H1 (cell line): ENCODE results near the gene SOX8. TPM values are rescaled to one million over a fixed set of nuclear protein-coding genes. Genes with fewer than 3 reads are reported as not detected.

Experiments used
- CTCF ChIA-PET: fragments of 300-600 bp; sonication (Branson Sonifier 250); formaldehyde crosslinking; loops from one replicate; lab custom pipeline; 2021; ENCODE audit not compliant: partially characterized antibody; lab: Charles Lee
- POLR2A ChIA-PET: fragments of 300-600 bp; sonication (Branson Sonifier 250); formaldehyde crosslinking; loops from one replicate; lab custom pipeline; 2021; ENCODE audit warnings: inconsistent platforms; ENCODE audit not compliant: partially characterized antibody; lab: Charles Lee
- DNase-seq, 2 experiments: peaks; one replicate each; pipeline versions ENCODE4 v3.0.0 to v3.0.0-alpha.2; 2010 to 2022; ENCODE audit warnings: low spot score in 2 of 2, low read depth in 1 of 2, mixed read lengths in 1 of 2
- FAIRE-seq: peaks from 2 replicates; lab custom pipeline; 2011; peaks lifted over from hg19 to GRCh38; lab: Jason Lieb, UNC
- H2AFZ ChIP-seq: 2 replicates; pipeline ENCODE4 v1.8.1; 2012; ENCODE audit warnings: low read length, inconsistent platforms
- H2AK5ac ChIP-seq: 2 replicates; pipeline ENCODE4 v1.6.1; 2013; ENCODE audit warnings: low read depth, low read length
- H2BK120ac ChIP-seq: replicated peaks from 2 replicates; pipeline ENCODE3; 2013; ENCODE audit warnings: low read depth, low read length, inconsistent platforms
- H2BK12ac ChIP-seq: 2 replicates; pipeline ENCODE4 v1.6.1; 2013; ENCODE audit warnings: low read depth, low read length
- H2BK15ac ChIP-seq: 2 replicates; pipeline ENCODE4 v1.6.1; 2013; ENCODE audit warnings: low read length
- H2BK20ac ChIP-seq: 2 replicates; pipeline ENCODE4 v1.6.1; 2013; ENCODE audit warnings: low read length
- H2BK5ac ChIP-seq: 2 replicates; pipeline ENCODE4 v1.6.1; 2013; ENCODE audit warnings: low read depth, low read length
- H3K14ac ChIP-seq: 2 replicates; pipeline ENCODE4 v1.6.1; 2013; ENCODE audit warnings: inconsistent platforms; ENCODE audit not compliant: insufficient read length
- H3K18ac ChIP-seq: 2 replicates; pipeline ENCODE4 v1.6.1; 2013; ENCODE audit warnings: low read length; ENCODE audit errors: extremely low read depth
- H3K23ac ChIP-seq: 2 replicates; pipeline ENCODE4 v1.6.1; 2013; ENCODE audit warnings: inconsistent platforms; ENCODE audit not compliant: insufficient read length
- H3K23me2 ChIP-seq: 2 replicates; pipeline ENCODE4 v1.6.1; 2013; ENCODE audit warnings: low read depth, low read length
- H3K27ac ChIP-seq: 2 replicates; pipeline ENCODE4 v1.6.1; 2011; ENCODE audit warnings: low read depth, low read length, inconsistent platforms
- H3K27me3 ChIP-seq, 4 experiments: replicated peaks in 1 of 4; 1 replicate in 1 of 4; 2 replicates in 3 of 4; pipeline versions ENCODE4 v1.6.1 to v1.8.1; 2011 to 2013; ENCODE audit warnings: low read length in 3 of 4, mild to moderate bottlenecking in 3 of 4, inconsistent platforms in 2 of 4, mixed read lengths in 2 of 4, moderate library complexity in 1 of 4; ENCODE audit not compliant: control insufficient read depth in 3 of 4, insufficient read depth in 3 of 4; ENCODE audit errors: extremely low read depth in 1 of 4
- H3K36me3 ChIP-seq, 4 experiments: 2 replicates each; pipeline versions ENCODE4 v1.6.1 to v1.8.1; 2011 to 2013; ENCODE audit warnings: mild to moderate bottlenecking in 4 of 4, low read length in 3 of 4, moderate library complexity in 2 of 4, control low read depth in 1 of 4, inconsistent platforms in 1 of 4; ENCODE audit not compliant: insufficient read depth in 4 of 4, control insufficient read depth in 2 of 4
- H3K4ac ChIP-seq: replicated peaks from 2 replicates; pipeline ENCODE3; 2013; ENCODE audit warnings: low read length, low read depth, mixed read lengths, inconsistent platforms; ENCODE audit not compliant: insufficient read length
- H3K4me1 ChIP-seq, 4 experiments: replicated peaks in 1 of 4; 1 replicate in 1 of 4; 2 replicates in 3 of 4; pipeline versions ENCODE4 v1.6.1 to v1.8.1; 2011 to 2013; ENCODE audit warnings: low read length in 3 of 4, inconsistent platforms in 2 of 4, mixed read lengths in 1 of 4; ENCODE audit not compliant: insufficient read depth in 4 of 4, control insufficient read depth in 3 of 4
- H3K4me2 ChIP-seq, 2 experiments: 2 replicates each; pipeline versions ENCODE4 v1.6.1 to v1.8.1; 2011 to 2013; ENCODE audit warnings: low read depth in 2 of 2, low read length in 2 of 2, control low read depth in 1 of 2, inconsistent platforms in 1 of 2, mild to moderate bottlenecking in 1 of 2; ENCODE audit not compliant: insufficient read depth in 1 of 2
- H3K4me3 ChIP-seq, 4 experiments: fragments of 200-600, 300-600 bp in 1 of 4; sonication (generic), shearing (Covaris generic), sonication (Bioruptor Twin) in 1 of 4; 2 replicates each; pipeline versions ENCODE4 v1.5.1 to v1.8.1; 2011 to 2016; ENCODE audit warnings: low read length in 4 of 4, low read depth in 3 of 4, control low read depth in 2 of 4, inconsistent platforms in 2 of 4, mild to moderate bottlenecking in 2 of 4, mixed read lengths in 1 of 4, moderate library complexity in 1 of 4; ENCODE audit not compliant: insufficient read depth in 2 of 4; ENCODE audit errors: extremely low read depth in 1 of 4
- H3K56ac ChIP-seq: replicated peaks from 2 replicates; pipeline ENCODE3; 2013; ENCODE audit warnings: low read depth, mild to moderate bottlenecking, mixed read lengths, low read length, inconsistent platforms; ENCODE audit not compliant: insufficient read length
- H3K79me1 ChIP-seq: 2 replicates; pipeline ENCODE4 v1.6.1; 2013; ENCODE audit warnings: low read depth, low read length, control low read depth
- H3K79me2 ChIP-seq, 2 experiments: 2 replicates each; pipeline versions ENCODE4 v1.6.1 to v1.8.1; 2012 to 2013; ENCODE audit warnings: low read length in 2 of 2, mild to moderate bottlenecking in 2 of 2, inconsistent platforms in 1 of 2; ENCODE audit not compliant: insufficient read depth in 2 of 2, control insufficient read depth in 1 of 2
- H3K9ac ChIP-seq, 4 experiments: replicated peaks in 1 of 4; 1 replicate in 1 of 4; 2 replicates in 3 of 4; pipeline versions ENCODE4 v1.6.1 to v1.8.1; 2011 to 2013; ENCODE audit warnings: low read depth in 3 of 4, low read length in 3 of 4, control low read depth in 2 of 4, mild to moderate bottlenecking in 2 of 4, moderate library complexity in 2 of 4, inconsistent platforms in 1 of 4; ENCODE audit errors: extremely low read depth in 1 of 4
- H3K9me3 ChIP-seq, 2 experiments: 2 replicates each; pipeline versions ENCODE4 v1.6.1 to v1.8.1; 2012 to 2013; ENCODE audit warnings: mild to moderate bottlenecking in 2 of 2, moderate library complexity in 2 of 2, control low read depth in 1 of 2, inconsistent platforms in 1 of 2, low read depth in 1 of 2, low read length in 1 of 2, mixed read lengths in 1 of 2; ENCODE audit not compliant: insufficient read depth in 2 of 2
- H4K20me1 ChIP-seq, 2 experiments: replicated peaks in 1 of 2; 2 replicates each; pipeline versions ENCODE3 to v1.8.1; 2011 to 2013; ENCODE audit warnings: inconsistent platforms in 2 of 2, low read length in 2 of 2, mild to moderate bottlenecking in 1 of 2; ENCODE audit not compliant: insufficient read depth in 2 of 2, control insufficient read depth in 1 of 2
- H4K5ac ChIP-seq: 2 replicates; pipeline ENCODE4 v1.6.1; 2013; ENCODE audit warnings: low read length, low read depth, mixed read lengths, inconsistent platforms; ENCODE audit not compliant: insufficient read length
- H4K8ac ChIP-seq: 2 replicates; pipeline ENCODE4 v1.8.0; 2013; ENCODE audit warnings: mild to moderate bottlenecking, moderate library complexity, low read length, inconsistent platforms; ENCODE audit not compliant: insufficient read depth; ENCODE audit errors: extremely low read depth
- H4K91ac ChIP-seq: replicated peaks from 2 replicates; pipeline ENCODE3; 2013; ENCODE audit warnings: low read length, mixed read lengths, inconsistent platforms; ENCODE audit not compliant: insufficient read length
- CBX5 ChIP-seq: fragments of 300-800, 300-1000 bp; sonication (generic); IDR thresholded peaks from 2 replicates; pipeline ENCODE4 v1.7.1; 2016; ENCODE audit warnings: antibody characterized with exemption, low read length, low read depth
- CBX8 ChIP-seq: fragments of 300-800, 300-1000 bp; sonication (generic); IDR thresholded peaks from 2 replicates; pipeline ENCODE4 v1.7.1; 2016; ENCODE audit warnings: low read depth, low read length, borderline replicate concordance
- CEBPB ChIP-seq: IDR thresholded peaks from 2 replicates; pipeline ENCODE4 v1.6.1; 2012; ENCODE audit warnings: low read depth, low read length
- CREB1 ChIP-seq: IDR thresholded peaks from 2 replicates; pipeline ENCODE4 v1.6.1; 2012; ENCODE audit warnings: inconsistent platforms
- CTBP2 ChIP-seq: IDR thresholded peaks from 2 replicates; pipeline ENCODE4 v1.7.0; 2011; ENCODE audit warnings: borderline replicate concordance, mild to moderate bottlenecking, moderate library complexity, mixed read lengths, low read length; ENCODE audit not compliant: insufficient read depth, insufficient read length
- GABPA ChIP-seq: IDR thresholded peaks from 2 replicates; pipeline ENCODE4 v1.6.1; 2011; ENCODE audit warnings: mild to moderate bottlenecking, low read length, moderate library complexity, borderline replicate concordance; ENCODE audit not compliant: insufficient read depth
- GTF2F1 ChIP-seq: IDR thresholded peaks from 2 replicates; pipeline ENCODE4 v1.6.1; 2012; ENCODE audit warnings: low read depth, low read length, improper control_type of control experiment, borderline replicate concordance
- KDM1A ChIP-seq: fragments of 200-600, 300-600 bp; sonication (generic); IDR thresholded peaks from 2 replicates; pipeline ENCODE4 v1.7.1; 2016; ENCODE audit warnings: mild to moderate bottlenecking, low read length, borderline replicate concordance
- KDM4A ChIP-seq: IDR thresholded peaks from one replicate; pipeline ENCODE4 v1.7.1; 2012; ENCODE audit warnings: low read depth, mild to moderate bottlenecking, moderate library complexity, low read length, inconsistent platforms; ENCODE audit not compliant: severe bottlenecking
- MAX ChIP-seq: IDR thresholded peaks from 2 replicates; pipeline ENCODE4 v1.6.1; 2012; ENCODE audit warnings: inconsistent platforms
- POLR2A ChIP-seq, 2 experiments: IDR thresholded peaks; 1 replicate in 1 of 2; 2 replicates in 1 of 2; pipeline ENCODE4 v1.6.1; 2011; ENCODE audit warnings: low read depth in 2 of 2, low read length in 2 of 2, mild to moderate bottlenecking in 2 of 2; ENCODE audit errors: control extremely low read depth in 1 of 2
- RFX5 ChIP-seq: IDR thresholded peaks from 2 replicates; pipeline ENCODE4 v1.6.1; 2011; ENCODE audit warnings: low read depth, low read length, improper control_type of control experiment, borderline replicate concordance
- SP1 ChIP-seq: IDR thresholded peaks from 2 replicates; pipeline ENCODE4 v1.6.1; 2011; ENCODE audit warnings: low read depth, low read length
- TCF12 ChIP-seq: IDR thresholded peaks from 2 replicates; pipeline ENCODE4 v1.6.1; 2011; ENCODE audit warnings: low read depth, mild to moderate bottlenecking, low read length
- YY1 ChIP-seq: IDR thresholded peaks from 2 replicates; pipeline ENCODE4 v1.6.1; 2011; ENCODE audit warnings: low read depth, mild to moderate bottlenecking, low read length
- WGBS, 2 experiments: shearing (Covaris generic) in 1 of 2; methylation state at CpG; one replicate each; pipeline versions ENCODE4 v1.1.6 to v1.1.7; 2013 to 2015; ENCODE audit warnings: low lambda C conversion rate in 2 of 2, mixed read lengths in 2 of 2, inconsistent platforms in 1 of 2, low coverage in 1 of 2, missing lambda C conversion rate in 1 of 2; ENCODE audit not compliant: insufficient replicate concordance in 2 of 2, insufficient coverage in 1 of 2, insufficient read length in 1 of 2; ENCODE audit errors: extremely low coverage in 1 of 2, missing lambda C conversion rate in 1 of 2; 5-methylcytosine and 5-hydroxymethylcytosine counted together
- polyA plus RNA-seq, 7 experiments: library from polyadenylated mRNA; depleted of rRNA in 3 of 7; stranded (reverse) in 5 of 7; unstranded in 2 of 7; fragments of >200 nt in 5 of 7; fragments of 200-250 nt in 2 of 7; gene quantifications; 1 replicate in 5 of 7; 2 replicates in 1 of 7; 4 replicates in 1 of 7; pipeline versions ENCODE4 v1.2.1 to v1.2.3, GENCODE V29; 2011 to 2013; ENCODE audit warnings: missing spikeins in 2 of 7, mixed read lengths in 2 of 7
- total RNA-seq: library from RNA; stranded (reverse); fragmentation: NEBNext Ultra II Directional; extraction: Animal tissue kit (Norgen Biotek cat#: 25700); gene quantifications from 2 replicates; pipeline ENCODE4 v1.2.1, GENCODE V29; 2021

The SOX8 gene
- total and polyA plus RNA-seq, 2 of the 8 experiments (the other 6 are each of a cell fraction or from before 2014, with no cell fraction given), result 2.2 to 5.7 TPM

GRCh38 chr16:942436-943060 is 39.0 kb upstream of the SOX8 start:
- Histone ChIP-seq H4K8ac (no peak overlapping the region), H3K4me3 (no peak overlapping the region), H3K4me1 (no peaks in the 10 kb centered on the region), H2BK20ac (no peak overlapping the region), H3K36me3 (no peaks in the 10 kb centered on the region), H3K23ac (no peak overlapping the region), H2BK120ac (no peak overlapping the region), H3K23me2 (no peaks in the 10 kb centered on the region), H4K91ac (no peak overlapping the region), H3K18ac (no peak overlapping the region), H3K4ac (no peak overlapping the region), H4K20me1 (no peaks in the 10 kb centered on the region), H3K4me2 (no peak overlapping the region), H2BK12ac (no peak overlapping the region), H2BK15ac (no peak overlapping the region), H2AFZ (no peak overlapping the region), H4K5ac (no peak overlapping the region), H3K14ac (no peak overlapping the region), H3K27me3 (no peaks in the 10 kb centered on the region), H2AK5ac (no peak overlapping the region), H3K9ac (no peak overlapping the region), H3K79me2 (no peaks in the 10 kb centered on the region), H3K27ac (no peak overlapping the region), H2BK5ac (no peak overlapping the region), H3K9me3 (peaks cover 32 to 46% of the 10 kb centered on the region in 2 experiments), H3K56ac (no peak overlapping the region), H3K79me1 (no peaks in the 10 kb centered on the region)
- ChIA-PET POLR2A (no interaction called here), CTCF (interaction anchor here (0.7 kb wide), 1 partner anchor 501 kb away, joined by 3 read pairs; no protein-coding TSS in a partner anchor)
- 92% methylated on average over 2 of the region's 4 CpGs; no CpG with 5 or more reads in 1 of the 2 experiments for WGBS, 2 experiments
- FAIRE-seq (no peak), DNase-seq (no peak)
- TF ChIP-seq CTBP2 (no peak), GABPA (no peak), GTF2F1 (no peak), TCF12 (no peak), SP1 (no peak), CREB1 (no peak), MAX (no peak), KDM1A (no peak), CBX8 (no peak), RFX5 (no peak), CEBPB (no peak), YY1 (no peak), CBX5 (no peak), KDM4A (no peak), POLR2A (IDR thresholded peaks at IDR 0.05; ENCODE audit: control extremely low read depth in 1 of 2, low read depth in 2 of 2, low read length in 2 of 2) (no peak)
